ENCODE data around the gene DNPH1.
A peak's percentile ranks its signal among the peaks of the same experiment; 100 is the strongest.

DNPH1 gene

DNA sequence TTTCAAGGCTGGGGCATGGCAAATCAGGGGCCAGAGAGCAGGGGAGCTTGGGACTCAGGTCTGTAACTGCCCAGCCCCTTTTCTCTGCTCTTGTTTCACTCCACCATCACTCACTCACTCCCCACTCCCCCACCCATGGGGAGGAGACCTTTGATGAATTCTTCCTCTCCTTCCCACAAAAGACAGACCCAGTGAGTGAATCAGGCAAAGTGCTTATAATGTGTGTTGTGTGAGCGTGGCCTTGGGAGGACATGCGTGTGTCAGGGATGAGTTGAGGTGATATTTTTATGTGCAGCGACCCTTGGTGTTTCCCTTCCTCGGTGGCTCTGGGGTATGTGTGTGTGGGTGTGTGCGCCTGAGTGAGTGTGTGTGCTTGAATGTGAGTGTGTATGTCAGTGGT is 48.3 kb downstream of the DNPH1 start:
- DNase-seq, result peak; percentile 34

DNA sequence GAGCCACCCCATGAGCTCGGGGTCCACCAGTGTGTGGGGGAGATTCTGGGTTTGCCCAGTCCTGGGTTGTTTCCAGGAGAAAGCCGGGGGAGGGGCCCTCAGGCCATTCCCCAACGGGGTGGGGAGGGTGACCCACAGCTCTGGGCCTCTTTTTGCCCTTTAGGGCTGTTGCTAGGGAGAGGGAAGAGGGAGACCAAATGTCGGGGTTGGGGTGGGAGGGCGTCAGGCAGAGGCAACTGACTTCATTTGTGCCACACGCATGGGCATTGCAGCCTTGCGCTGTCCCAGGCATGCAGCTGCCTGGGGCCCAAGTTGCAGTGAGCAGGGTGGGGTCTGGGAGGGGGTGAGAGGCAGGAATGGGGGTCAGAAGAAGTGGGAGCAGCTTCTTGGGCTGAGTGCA is 49.2 kb downstream of the DNPH1 start:
- no peak for DNase-seq

DNA sequence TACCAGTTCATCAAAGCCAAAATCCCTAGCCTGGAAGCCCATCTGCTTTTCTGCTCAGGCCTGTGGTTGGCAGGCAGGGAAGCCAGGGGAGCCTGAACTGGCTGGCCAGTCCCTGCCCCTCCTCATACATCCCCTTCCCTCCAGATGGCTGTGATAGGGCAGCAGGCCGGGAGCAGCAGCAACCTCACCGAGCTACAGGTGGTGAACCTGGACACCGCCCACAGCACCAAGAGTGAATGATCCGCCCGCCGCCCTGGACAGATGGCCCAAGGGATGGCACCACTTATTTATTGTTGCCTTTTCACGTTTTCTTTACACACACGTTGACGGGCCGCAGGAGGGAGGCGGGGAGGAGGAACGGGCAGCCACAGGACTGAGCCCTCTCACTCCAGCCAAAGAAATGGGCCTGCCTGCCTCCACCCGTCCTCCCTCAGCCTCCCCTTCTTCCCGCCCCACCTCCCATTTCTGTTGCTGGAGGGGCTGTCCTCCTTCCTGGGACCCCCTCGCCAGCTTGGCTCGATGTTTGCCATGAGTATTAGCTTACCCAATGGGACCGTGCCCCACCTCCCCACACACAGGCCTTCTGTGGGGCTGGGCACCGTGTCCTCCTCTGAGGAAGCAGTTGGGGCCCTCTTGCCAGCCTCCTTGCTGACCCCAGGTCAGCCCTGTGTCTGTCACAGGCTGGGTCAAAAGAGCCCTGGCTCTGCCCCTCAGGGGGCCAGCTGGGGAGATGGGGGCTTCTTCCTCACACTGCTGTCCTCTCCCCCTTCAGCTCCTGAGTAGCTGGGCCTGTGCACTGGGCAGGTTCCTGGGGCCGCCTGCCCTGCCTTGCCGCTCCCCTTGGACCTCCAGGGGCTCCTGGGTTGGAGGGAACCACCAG is 50.1 kb downstream of the DNPH1 start:
- no peak for DNase-seq

DNA sequence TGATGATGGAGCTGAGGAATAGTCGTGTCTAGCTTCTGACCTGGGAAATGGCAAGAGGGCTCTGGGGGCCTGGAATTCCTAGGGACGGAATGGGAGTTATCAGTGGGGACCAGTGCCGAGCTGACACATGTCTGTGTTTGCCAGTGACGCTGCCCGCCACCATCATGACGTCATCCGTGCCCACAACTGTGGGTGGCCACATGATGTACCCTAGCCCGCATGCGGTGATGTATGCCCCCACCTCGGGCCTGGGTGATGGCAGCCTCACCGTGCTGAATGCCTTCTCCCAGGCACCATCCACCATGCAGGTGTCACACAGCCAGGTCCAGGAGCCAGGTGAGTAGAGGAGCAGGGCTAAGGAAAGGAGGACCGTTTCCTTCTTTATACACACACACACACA is 51.1 kb downstream of the DNPH1 start:
- DNase-seq, result no peak

DNA sequence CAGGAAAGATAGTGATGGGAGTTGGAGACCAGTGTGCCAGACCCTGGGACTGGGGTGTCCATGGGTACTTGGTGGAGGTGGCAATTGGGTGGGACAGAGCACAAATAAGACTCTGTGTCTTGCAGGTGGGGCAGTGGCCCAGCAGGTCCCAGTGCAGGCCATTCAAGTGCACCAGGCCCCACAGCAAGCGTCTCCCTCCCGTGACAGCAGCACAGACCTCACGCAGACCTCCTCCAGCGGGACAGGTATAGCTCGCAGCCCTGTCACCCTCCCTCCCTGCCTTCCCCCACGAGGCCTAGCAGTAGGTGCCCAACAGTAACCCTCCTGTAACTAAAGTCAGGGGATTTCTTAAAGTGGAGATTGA is 52.9 kb downstream of the DNPH1 start:
- DNase-seq, result no peak

DNA sequence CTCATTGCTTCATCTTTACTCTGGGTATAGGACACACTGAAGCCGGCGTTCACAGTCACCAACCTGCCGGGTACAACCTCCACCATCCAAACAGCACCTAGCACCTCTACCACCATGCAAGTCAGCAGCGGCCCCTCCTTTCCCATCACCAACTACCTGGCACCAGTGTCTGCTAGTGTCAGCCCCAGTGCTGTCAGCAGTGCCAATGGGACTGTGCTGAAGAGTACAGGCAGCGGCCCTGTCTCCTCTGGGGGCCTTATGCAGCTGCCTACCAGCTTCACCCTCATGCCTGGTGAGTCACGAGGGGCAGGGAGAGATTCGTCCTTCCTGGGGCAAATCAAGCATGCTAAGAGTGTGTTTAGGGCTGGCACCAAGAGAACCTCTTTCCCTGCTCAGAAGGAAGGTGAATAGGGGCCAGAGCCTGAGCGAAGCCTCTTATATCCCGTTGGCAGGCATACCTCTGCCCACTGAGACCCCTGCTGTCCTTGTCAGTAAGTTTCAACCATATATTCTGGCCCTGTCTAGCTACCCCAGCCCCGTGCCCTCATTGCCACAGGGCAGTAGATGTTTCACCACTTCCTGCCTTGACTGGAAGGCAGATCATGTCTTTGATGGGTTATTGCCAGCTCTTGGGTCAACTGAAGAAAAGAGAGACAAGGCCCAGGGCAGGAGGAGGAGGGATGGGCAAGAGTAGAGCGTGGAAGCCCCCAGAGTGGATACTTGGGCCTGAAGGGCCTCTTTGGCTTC is 53.4 kb downstream of the DNPH1 start:
- no peak for DNase-seq

Data from fibroblast of skin of right quadriceps (primary cell).